Hepatocyte (in vitro differentiated cells): ENCODE data around the gene GSS. TPM values are rescaled to one million over a fixed set of nuclear protein-coding genes. Genes with fewer than 3 reads are reported as not detected.
"Not testable (repeated sequence)": the region's sequence is repeated elsewhere in the genome, so short reads cannot be mapped to it uniquely, and the experiment has no call there.

Experiments used
- DNase-seq: peaks from one replicate; pipeline ENCODE4 v3.0.0-alpha.2; 2016; ENCODE audit warnings: low spot score
- H2AFZ ChIP-seq: fragments of 200-600 bp; sonication (generic); 2 replicates; pipeline ENCODE4 v1.6.0; 2016; ENCODE audit warnings: antibody characterized with exemption, mild to moderate bottlenecking
- H3K27ac ChIP-seq: fragments of 200-600 bp; sonication (generic); 2 replicates; pipeline ENCODE4 v1.5.1; 2016; ENCODE audit warnings: mild to moderate bottlenecking
- H3K27me3 ChIP-seq: fragments of 200-600 bp; sonication (generic); 2 replicates; pipeline ENCODE4 v1.6.1; 2016
- H3K36me3 ChIP-seq: fragments of 200-600 bp; sonication (generic); replicated peaks from 2 replicates; pipeline ENCODE4 v1.5.1; 2016; ENCODE audit warnings: low read depth; ENCODE audit not compliant: insufficient read depth
- H3K4me1 ChIP-seq: fragments of 200-600 bp; sonication (generic); 2 replicates; pipeline ENCODE4 v1.5.1; 2016; ENCODE audit warnings: mild to moderate bottlenecking, moderate library complexity; ENCODE audit not compliant: insufficient read depth
- H3K4me2 ChIP-seq: fragments of 200-600 bp; sonication (generic); 2 replicates; pipeline ENCODE4 v1.6.0; 2016
- H3K4me3 ChIP-seq: fragments of 200-600 bp; sonication (generic); 2 replicates; pipeline ENCODE4 v1.5.1; 2016; ENCODE audit warnings: mild to moderate bottlenecking
- H3K79me2 ChIP-seq: fragments of 200-600 bp; sonication (generic); 2 replicates; pipeline ENCODE4 v1.6.0; 2017; ENCODE audit warnings: mild to moderate bottlenecking
- H3K9me2 ChIP-seq: fragments of 200-600 bp; sonication (generic); replicated peaks from 2 replicates; pipeline ENCODE4 v1.6.0; 2017; ENCODE audit warnings: mild to moderate bottlenecking; ENCODE audit not compliant: insufficient read depth
- H3K9me3 ChIP-seq: fragments of 200-600 bp; sonication (generic); 2 replicates; pipeline ENCODE4 v1.5.1; 2016; ENCODE audit warnings: low read depth, mild to moderate bottlenecking
- H4K20me1 ChIP-seq: fragments of 200-600 bp; sonication (generic); 2 replicates; pipeline ENCODE4 v1.6.0; 2016; ENCODE audit warnings: mild to moderate bottlenecking; ENCODE audit not compliant: insufficient read depth, poor library complexity, severe bottlenecking
- CTCF ChIP-seq: fragments of 200-600 bp; sonication (generic); IDR thresholded peaks from 2 replicates; pipeline ENCODE4 v1.5.1; 2016; ENCODE audit warnings: antibody characterized with exemption, mild to moderate bottlenecking; ENCODE audit not compliant: poor library complexity
- EZH2 ChIP-seq: fragments of 200-600 bp; sonication (generic); IDR thresholded peaks from 2 replicates; pipeline ENCODE4 v1.6.1; 2016; ENCODE audit warnings: antibody characterized with exemption, mild to moderate bottlenecking, borderline replicate concordance
- EZH2phosphoT487 ChIP-seq: fragments of 200-600 bp; sonication (generic); IDR thresholded peaks from one replicate; pipeline ENCODE4 v1.6.1; 2018; ENCODE audit warnings: antibody characterized with exemption, mild to moderate bottlenecking, low read depth, moderate library complexity; ENCODE audit not compliant: unreplicated experiment, severe bottlenecking
- WGBS: methylation state at CpG from one replicate; pipeline ENCODE4 v1.1.6; 2016; ENCODE audit warnings: low lambda C conversion rate; ENCODE audit errors: missing lambda C conversion rate; 5-methylcytosine and 5-hydroxymethylcytosine counted together
- polyA plus RNA-seq: library from polyadenylated mRNA; unstranded; fragments of >200 nt; fragmentation: Nextera tagmentation; extraction: Ambion mirVana; gene quantifications from 2 replicates; pipeline ENCODE4 v1.2.1, GENCODE V29; 2016
- total RNA-seq: library from RNA; depleted of rRNA; stranded (reverse); fragments of >200 nt; gene quantifications from 2 replicates; pipeline ENCODE4 v1.2.3, GENCODE V29; 2014

GSS gene
- total and polyA plus RNA-seq, 2 experiments from 2014 or later: 45.2 to 46.2 TPM

- peaks cover 11% of the 10 kb centered on the region for H3K4me1 ChIP-seq
- H3K27me3 ChIP-seq: no peaks in the 10 kb centered on the region
- no peak overlapping the region for H2AFZ ChIP-seq
- WGBS: 42% methylated on average over 7 of the region's 7 CpGs
- H4K20me1 ChIP-seq: no peaks in the 10 kb centered on the region
- H3K4me3 ChIP-seq: no peak overlapping the region
- H3K9me3 ChIP-seq: no peaks in the 10 kb centered on the region
- no peaks in the 10 kb centered on the region for H3K9me2 ChIP-seq
- H3K4me2 ChIP-seq: no peak overlapping the region
- peaks cover 2% of the 10 kb centered on the region for H3K79me2 ChIP-seq
- no peaks in the 10 kb centered on the region for H3K36me3 ChIP-seq
- TF ChIP-seq EZH2phosphoT487 (no peak), EZH2 (no peak), CTCF (no peak)
- DNase-seq: peak; percentile 73
- peak overlapping the region; percentile 63 for H3K27ac ChIP-seq
Observed at GRCh38 chr20:34907616-34908469, 47.8 kb downstream of the GSS start.

GRCh38 chr20:34904202-34904621 is 51.4 kb downstream of the GSS start:
- Histone ChIP-seq H3K4me3 (no peak overlapping the region), H3K36me3 (no peaks in the 10 kb centered on the region), H3K79me2 (peaks cover under 1% of the 10 kb centered on the region), H2AFZ (no peak overlapping the region), H3K9me3 (no peaks in the 10 kb centered on the region), H4K20me1 (no peaks in the 10 kb centered on the region), H3K4me2 (no peak overlapping the region), H3K9me2 (no peaks in the 10 kb centered on the region), H3K27me3 (no peaks in the 10 kb centered on the region), H3K27ac (no peak overlapping the region), H3K4me1 (peaks cover 11% of the 10 kb centered on the region)
- no peak for DNase-seq
- WGBS: 72% methylated on average over 3 of the region's 3 CpGs
- no peak for TF ChIP-seq EZH2phosphoT487
- no peak for TF ChIP-seq EZH2
- TF ChIP-seq CTCF: no peak

GRCh38 chr20:34898731-34899130 is 56.9 kb downstream of the GSS start:
- not testable (repeated sequence) for H3K27me3 ChIP-seq, H2AFZ ChIP-seq, H3K4me2 ChIP-seq, H3K36me3 ChIP-seq, H3K79me2 ChIP-seq, DNase-seq, H3K9me3 ChIP-seq, H3K4me3 ChIP-seq, H3K27ac ChIP-seq, H4K20me1 ChIP-seq, H3K9me2 ChIP-seq
- WGBS: 93% methylated on average over 5 of the region's 26 CpGs
- peaks cover 12% of the 10 kb centered on the region for H3K4me1 ChIP-seq

GRCh38 chr20:34898129-34898528 is 57.5 kb downstream of the GSS start:
- H2AFZ ChIP-seq, H3K27me3 ChIP-seq, H3K27ac ChIP-seq, H4K20me1 ChIP-seq, H3K79me2 ChIP-seq, H3K4me2 ChIP-seq, H3K9me2 ChIP-seq, H3K4me1 ChIP-seq, H3K36me3 ChIP-seq, H3K4me3 ChIP-seq, H3K9me3 ChIP-seq, DNase-seq: not testable (repeated sequence)
- 92% methylated on average over 3 of the region's 3 CpGs for WGBS
